ENCODE data around the gene AQP12A. TPM values are rescaled to one million over a fixed set of nuclear protein-coding genes. Genes with fewer than 3 reads are reported as not detected.
"Not testable (repeated sequence)": the region's sequence is repeated elsewhere in the genome, so short reads cannot be mapped to it uniquely, and the experiment has no call there.

AQP12A gene
- total RNA-seq, 1 donor from 2014 or later, result not detected

DNA sequence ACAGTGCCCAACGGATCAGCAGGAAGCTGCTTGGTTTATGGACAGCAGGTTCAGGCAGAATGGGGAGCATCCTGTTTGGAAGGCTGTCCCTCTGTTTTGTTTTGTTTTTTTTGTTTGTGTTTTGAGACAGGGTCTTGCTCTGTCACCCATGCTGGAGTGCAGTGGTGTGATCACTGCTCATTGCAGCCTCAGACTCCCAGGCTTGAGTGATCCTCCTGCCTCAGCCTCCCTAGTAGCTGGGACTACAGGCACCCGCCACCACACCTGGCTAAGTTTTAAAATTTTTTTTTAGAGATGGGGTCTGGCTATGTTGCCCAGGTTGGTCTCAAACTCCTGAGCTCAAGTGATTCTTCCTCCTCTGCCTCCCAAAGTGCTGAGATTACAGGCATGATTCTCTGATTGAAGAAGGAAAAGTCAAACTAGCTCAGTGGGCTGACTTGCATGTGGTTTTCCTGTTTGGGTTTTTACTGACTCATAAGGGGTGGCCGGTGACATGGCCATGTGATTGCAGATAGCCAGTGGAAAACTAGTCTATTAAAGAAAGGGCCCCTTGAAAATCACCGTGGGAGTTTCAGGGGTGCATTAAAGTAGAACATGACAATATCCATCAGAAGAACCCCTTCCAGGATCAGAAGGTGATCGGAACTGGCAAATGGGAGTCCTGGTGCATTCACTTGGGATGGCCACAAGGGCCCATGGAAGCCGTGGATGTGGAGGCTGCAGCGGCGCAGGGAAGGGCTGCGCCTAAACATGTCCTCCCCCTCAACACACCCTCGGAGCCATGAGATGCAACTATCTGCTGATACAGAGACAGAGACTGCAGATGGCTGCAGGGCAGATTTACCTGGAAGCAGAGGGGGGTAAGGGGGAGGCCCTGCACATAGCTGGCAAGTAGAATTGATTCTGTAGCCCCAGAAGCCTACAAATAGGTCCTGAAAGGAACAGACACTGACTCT is 35.5 kb upstream of the AQP12A start:
- intact Hi-C loops (cut with micrococcal nuclease), result no loop called here
- no peak for ATAC-seq
- no peak for DNase-seq

DNA sequence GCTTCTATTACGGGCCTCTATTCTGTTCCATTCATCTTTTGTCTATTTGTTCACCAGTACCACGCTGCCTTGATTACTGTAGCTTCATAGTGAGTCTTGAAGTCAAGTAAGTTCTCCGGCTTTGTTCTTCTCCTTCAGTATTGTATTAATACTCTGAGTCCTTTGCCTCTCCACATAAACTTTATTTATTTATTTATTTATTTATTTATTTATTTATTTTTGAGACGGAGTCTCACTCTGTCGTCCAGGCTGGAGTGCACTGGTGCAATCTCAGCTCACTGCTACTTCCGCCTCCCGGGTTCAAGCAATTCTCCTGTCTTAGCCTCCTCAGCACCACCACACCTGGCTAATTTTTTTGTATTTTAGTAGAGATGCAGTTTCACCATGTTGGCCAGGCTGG is 31.8 kb upstream of the AQP12A start:
- ATAC-seq; intact Hi-C loops (cut with micrococcal nuclease); DNase-seq: not testable (repeated sequence)

- no peak for ATAC-seq
- no peak for DNase-seq
- intact Hi-C loops (cut with micrococcal nuclease), result no loop called here
Measured at GRCh38 chr2:240662681-240663080, 29.0 kb upstream of the AQP12A start.

DNA sequence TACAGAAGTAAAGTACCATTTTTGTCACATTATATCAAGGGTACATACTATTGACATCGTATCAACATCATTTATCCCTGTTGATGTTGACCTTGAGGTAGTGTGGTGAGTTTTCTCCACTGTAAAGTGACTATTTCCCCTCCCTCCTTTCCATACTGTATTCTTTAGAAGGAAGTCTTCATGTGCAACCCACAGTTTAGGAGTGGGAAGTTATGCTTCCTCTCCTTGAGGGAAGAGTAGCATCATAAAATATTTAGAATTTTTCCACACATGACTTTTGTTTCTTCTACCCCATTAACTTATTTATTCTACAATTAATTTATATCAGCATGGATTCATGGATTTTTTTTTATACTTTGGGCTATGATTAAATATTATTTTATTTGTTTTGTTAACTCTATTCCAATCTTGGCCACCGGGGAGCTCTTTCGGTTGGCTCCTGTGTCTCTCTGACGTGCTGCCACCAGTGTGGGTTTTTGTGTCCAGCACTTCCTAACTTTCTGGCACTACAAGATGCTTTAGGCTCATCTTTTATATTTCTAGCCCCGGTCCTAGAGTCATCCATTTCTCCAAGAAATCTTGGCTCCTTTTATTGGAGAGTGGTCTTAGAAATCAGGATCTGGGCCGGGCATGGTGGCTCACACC is 28.0 kb upstream of the AQP12A start:
- intact Hi-C loops (cut with micrococcal nuclease), result no loop called here
- no peak for DNase-seq
- no peak for ATAC-seq

GRCh38 chr2:240664622-240665021 is 27.0 kb upstream of the AQP12A start:
- DNase-seq (no peak), ATAC-seq (no peak)
- intact Hi-C loops (cut with micrococcal nuclease), result no loop called here

DNA sequence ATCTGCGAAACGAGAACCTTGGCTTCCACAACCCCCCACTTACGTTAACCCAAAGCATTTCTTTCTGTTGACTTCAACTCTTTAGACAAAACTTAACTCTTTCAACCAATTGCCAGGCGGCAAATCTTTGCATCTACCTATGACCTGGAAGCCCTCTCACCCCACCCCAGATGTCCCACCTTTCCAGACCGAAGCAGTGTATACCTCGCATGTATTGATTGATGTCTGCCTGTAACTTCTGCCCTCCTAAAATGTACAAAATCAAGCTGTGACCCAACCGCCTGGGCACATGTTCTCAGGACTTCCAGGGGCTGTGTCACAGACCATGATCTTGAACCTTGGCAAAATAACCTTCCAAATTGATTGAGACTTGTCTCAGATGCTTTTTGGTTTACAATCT is 21.3 kb upstream of the AQP12A start:
- intact Hi-C loops (cut with micrococcal nuclease), result no loop called here
- ATAC-seq, result no peak
- no peak for DNase-seq

DNA sequence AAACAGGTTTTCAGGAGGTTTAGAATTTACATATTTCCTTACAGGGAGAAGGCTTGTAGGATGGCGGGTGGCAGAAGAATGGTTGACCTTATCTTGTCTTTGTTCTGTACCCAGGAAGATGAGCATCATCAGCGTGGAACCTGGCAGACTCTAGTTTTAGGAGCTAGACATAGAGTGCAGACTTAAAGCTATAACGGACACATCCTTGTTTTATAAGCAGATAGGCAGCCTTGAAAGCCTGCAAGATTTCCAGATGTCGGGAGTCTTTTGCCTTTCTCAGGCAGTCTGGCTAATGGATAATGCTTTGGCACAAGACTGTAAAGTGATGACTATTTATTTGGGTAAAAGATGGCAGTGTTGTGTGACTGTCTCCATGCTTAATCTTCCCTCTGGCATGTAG is 20.7 kb upstream of the AQP12A start:
- ATAC-seq, result no peak
- no peak for DNase-seq
- intact Hi-C loops (cut with micrococcal nuclease), result no loop called here

DNA sequence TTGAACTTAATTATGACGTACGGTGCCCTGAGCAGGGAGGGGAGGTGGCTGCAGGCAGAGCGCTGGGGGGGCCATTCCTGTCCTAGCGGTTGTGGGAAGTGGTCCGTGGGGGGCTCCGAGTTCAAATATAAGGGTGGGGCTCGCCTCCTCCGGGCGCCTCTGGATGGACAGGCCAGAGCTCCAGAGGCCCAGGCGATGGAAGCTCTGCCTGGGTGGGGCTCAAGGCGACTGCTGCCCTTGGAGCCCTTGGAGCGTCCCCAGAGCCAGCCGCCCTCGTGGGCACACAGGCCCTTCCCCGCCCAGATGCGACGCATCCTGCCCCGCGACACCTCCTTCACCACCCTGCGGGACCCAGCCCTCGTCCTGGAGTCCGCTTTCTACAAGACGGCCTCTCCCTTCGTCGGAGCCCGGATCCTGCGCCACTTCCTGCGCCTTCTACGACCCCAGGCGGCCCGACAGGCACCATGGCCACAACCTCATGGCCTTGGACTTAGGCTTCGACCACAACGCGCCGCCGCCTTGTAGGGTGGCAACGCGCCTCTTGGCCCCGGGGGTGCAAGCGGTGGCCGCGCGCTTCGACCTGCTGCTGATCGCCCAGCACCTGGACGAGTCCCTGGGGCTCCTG is 19.5 kb upstream of the AQP12A start:
- ATAC-seq (no peak), DNase-seq (no peak)
- intact Hi-C loops (cut with micrococcal nuclease), result no loop called here

- ATAC-seq (peak; percentile 48), DNase-seq (no peak)
- intact Hi-C loops (cut with micrococcal nuclease), result no loop called here
Measured at GRCh38 chr2:240672701-240673190, 18.9 kb upstream of the AQP12A start.

DNA sequence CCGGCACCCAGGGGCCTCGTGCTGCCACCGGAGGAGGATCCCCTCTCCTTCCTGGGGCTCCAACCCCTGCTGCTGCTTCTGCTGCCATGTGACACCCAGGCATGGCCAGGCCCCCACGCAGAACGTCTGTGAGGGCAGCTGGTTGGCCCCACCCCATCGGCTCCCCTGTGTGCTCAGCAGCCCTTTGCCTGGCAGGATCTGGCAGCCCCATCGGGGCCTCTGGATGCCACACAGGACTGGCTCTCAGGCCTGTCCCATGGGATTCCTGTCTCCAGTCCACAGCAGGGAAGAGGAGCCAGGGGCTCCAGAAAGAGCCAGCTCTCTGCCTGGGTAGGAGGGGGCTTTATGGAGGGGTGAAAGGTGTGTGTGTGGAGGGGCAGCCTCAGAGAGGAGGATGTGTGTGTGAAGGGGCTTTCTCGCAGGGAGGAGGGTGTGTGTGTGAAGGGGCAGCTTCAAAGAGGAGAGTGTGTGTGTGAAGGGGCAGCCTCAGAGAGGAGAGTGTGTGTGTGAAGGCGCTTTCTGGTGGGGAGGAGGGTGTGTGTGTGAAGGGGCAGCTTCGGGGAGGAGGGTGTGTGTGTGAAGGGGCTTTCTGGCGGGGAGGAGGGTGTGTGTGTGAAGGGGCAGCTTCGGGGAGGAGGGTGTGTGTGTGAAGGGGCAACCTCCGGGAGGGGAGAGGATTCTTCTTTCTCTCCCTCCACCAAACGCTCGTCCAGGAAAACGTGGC is 17.0 kb upstream of the AQP12A start:
- DNase-seq; intact Hi-C loops (cut with micrococcal nuclease); ATAC-seq: not testable (repeated sequence)

DNA sequence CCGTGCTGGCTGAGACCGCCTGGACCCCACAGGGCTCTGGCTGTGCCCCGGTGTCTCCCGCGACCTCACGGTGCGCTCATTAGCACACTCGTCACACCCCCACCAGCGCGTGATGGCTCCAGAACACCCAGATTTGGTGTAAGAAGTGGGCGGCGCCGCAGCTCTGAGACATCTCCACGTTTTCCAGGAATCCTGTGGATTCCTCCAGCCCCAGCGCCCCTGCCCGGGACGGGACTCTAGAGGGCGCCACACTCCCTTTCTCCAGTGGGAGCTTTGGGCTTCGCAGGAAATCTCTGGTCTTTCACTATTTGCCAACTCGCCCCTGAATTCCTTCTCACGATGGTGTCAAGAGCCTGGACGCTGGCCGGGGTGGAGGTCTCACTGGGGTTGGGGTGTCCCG is 16.3 kb upstream of the AQP12A start:
- intact Hi-C loops (cut with micrococcal nuclease); DNase-seq: not testable (repeated sequence)
- peak; percentile 56 for ATAC-seq

DNA sequence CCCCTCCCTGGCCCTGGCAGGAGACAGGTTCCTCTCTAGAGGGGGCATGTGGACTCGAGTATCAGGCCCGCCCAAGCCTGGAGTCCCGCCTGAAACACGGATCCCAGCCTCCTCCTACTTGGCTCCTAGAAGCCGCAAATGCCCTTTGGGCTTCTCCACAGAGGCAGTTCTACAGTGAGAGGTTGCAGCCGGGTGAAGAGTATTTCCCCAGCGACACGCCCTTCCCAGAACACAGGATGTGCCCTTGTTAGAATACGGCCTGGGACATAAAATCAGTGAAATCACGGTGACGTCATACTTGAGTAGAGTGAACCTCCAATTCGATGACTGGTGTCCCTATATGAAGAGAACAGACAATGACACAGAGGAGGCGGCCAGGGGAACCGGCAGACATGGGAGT is 13.6 kb upstream of the AQP12A start:
- intact Hi-C loops (cut with micrococcal nuclease); ATAC-seq; DNase-seq: not testable (repeated sequence)

- ATAC-seq; DNase-seq; intact Hi-C loops (cut with micrococcal nuclease): not testable (repeated sequence)
Measured at GRCh38 chr2:240678909-240679308, 12.8 kb upstream of the AQP12A start.

- intact Hi-C loops (cut with micrococcal nuclease); ATAC-seq; DNase-seq: not testable (repeated sequence)
Measured at GRCh38 chr2:240680185-240680584, 11.5 kb upstream of the AQP12A start.

GRCh38 chr2:240682431-240683224 is 9.0 kb upstream of the AQP12A start, which contains the start of gene AQP12B:
Gene AQP12B, minus strand, starts transcription at chr2:240682885. Its CDS starts 48 bp downstream, at chr2:240682837.
- peak; percentile 23 for DNase-seq
- intact Hi-C loops (cut with micrococcal nuclease); ATAC-seq: not testable (repeated sequence)

DNA sequence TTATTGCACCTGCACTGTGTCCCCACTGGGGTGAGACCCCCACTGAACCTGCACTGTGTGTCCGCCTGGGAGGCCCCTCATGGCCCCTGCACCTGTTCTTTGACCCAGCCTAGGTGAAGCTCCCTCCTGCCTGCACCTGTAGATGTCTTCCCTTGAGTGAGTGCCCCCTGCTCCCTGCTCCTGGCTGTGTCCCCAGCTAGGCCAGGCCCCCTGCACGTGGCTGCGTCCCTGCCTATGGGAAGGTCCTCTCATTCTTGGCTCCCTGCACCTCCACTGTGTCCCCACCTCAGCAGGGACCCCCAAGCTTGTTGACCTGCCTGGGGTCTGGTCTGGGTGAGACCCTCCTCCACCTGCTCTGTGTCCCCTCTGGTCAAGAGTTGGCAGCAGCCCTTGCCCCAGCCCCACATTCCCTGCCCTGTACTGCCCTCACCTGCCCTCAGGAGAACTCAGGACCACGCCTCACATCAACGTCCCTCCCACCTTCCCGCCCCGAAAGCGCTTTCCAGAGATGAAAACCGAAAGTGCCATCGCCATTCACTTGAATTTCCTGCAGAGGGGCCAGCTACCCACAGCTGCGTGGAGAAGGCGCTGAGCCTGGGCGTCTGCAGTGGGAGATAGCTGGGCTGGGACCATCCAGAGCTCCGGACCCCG is 8.2 kb upstream of the AQP12A start:
- intact Hi-C loops (cut with micrococcal nuclease); ATAC-seq; DNase-seq: not testable (repeated sequence)

DNA sequence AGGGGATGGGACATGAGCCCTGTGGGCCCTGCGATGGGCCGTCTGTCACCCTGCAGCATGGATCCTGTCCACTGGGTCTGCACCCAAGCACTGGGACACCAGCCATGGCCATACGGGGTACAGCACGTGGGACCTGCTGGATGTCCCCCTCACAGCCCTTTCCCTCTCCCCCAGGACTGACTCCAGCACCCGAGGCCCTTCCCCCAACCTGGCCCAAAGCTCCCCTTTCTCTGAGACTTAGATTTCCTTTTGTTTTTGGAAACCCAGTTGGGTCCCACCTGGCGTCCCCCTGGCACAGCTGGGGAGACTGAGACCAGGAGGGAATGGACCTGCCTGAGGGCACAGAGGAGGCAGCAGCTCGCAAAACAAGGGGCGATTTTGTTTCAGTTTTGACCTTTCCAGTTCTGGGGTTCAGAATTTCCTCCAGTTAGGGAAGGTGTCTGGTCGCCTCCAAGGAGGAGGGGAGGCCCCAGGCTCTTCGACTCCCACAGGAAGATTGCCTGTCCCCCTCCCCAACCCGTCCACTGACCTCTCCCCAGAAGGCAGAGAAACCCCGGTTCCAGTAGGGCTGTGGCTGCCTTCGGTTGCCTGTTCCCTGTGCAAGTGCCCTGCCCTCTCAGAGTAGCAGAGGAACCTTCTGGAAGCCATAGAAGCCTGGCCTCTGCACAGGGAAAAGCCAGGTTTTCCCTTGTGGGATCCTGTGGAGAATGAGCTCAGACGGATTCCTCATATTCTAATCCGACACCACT is 7.5 kb upstream of the AQP12A start:
- DNase-seq; intact Hi-C loops (cut with micrococcal nuclease): not testable (repeated sequence)

More for the DNA sequence above, 7.5 kb upstream of the AQP12A start:
- ATAC-seq, result not testable (repeated sequence)

Data from left ventricle myocardium superior (tissue), 1 donor.